ENCODE data around the gene PEAR1. TPM values are rescaled to one million over a fixed set of nuclear protein-coding genes. Genes with fewer than 3 reads are reported as not detected.

Gene PEAR1
- total RNA-seq, 3 donors from 2014 or later: 2.3 to 7.2 (median 4.6) TPM

- Histone ChIP-seq H3K9me3 (no peaks in the 10 kb centered on the region), H3K36me3 (ENCODE audit: low read depth) (no peaks in the 10 kb centered on the region), H3K4me3 (no peak overlapping the region), H3K4me1 (ENCODE audit: low read depth) (no peaks in the 10 kb centered on the region)
- no peak for TF ChIP-seq CTCF (IDR thresholded peaks at IDR 0.05)
- intact Hi-C loops (cut with DNase I, micrococcal nuclease): no loop called here
- ATAC-seq (no peak), DNase-seq (peak in 1 of 3 donors; percentile 29)
Measured at GRCh38 chr1:156899956-156900718, 6.6 kb downstream of the PEAR1 start.

- DNase-seq: peak in 2 of 3 donors; percentile 8 to 26
- no peaks in the 10 kb centered on the region for H3K36me3 ChIP-seq (ENCODE audit: low read depth)
- no peak for TF ChIP-seq CTCF (IDR thresholded peaks at IDR 0.05)
- ATAC-seq: no peak
- H3K9me3 ChIP-seq: no peaks in the 10 kb centered on the region
- H3K4me3 ChIP-seq: no peak overlapping the region
- intact Hi-C loops (cut with DNase I, micrococcal nuclease): no loop called here
- H3K4me1 ChIP-seq (ENCODE audit: low read depth): no peaks in the 10 kb centered on the region
Measured at GRCh38 chr1:156900896-156901589, 7.5 kb downstream of the PEAR1 start.

- no peak for ATAC-seq
- intact Hi-C loops (cut with DNase I, micrococcal nuclease): no loop called here
- Histone ChIP-seq H3K4me3 (no peak overlapping the region), H3K4me1 (ENCODE audit: low read depth) (no peaks in the 10 kb centered on the region), H3K36me3 (ENCODE audit: low read depth) (no peaks in the 10 kb centered on the region), H3K9me3 (no peaks in the 10 kb centered on the region)
- no peak for TF ChIP-seq CTCF (IDR thresholded peaks at IDR 0.05)
- peak in 2 of 3 donors; percentile 13 to 15 for DNase-seq
Measured at GRCh38 chr1:156901590-156901900, 8.0 kb downstream of the PEAR1 start.

- ATAC-seq (no peak), DNase-seq (peak in 2 of 3 donors; percentile 11 to 25)
- H3K4me1 ChIP-seq (ENCODE audit: low read depth): no peaks in the 10 kb centered on the region
- no peak overlapping the region for H3K4me3 ChIP-seq
- no peaks in the 10 kb centered on the region for H3K9me3 ChIP-seq
- no peaks in the 10 kb centered on the region for H3K36me3 ChIP-seq (ENCODE audit: low read depth)
- no peak for TF ChIP-seq CTCF (IDR thresholded peaks at IDR 0.05)
- intact Hi-C loops (cut with DNase I, micrococcal nuclease): no loop called here
Measured at GRCh38 chr1:156901966-156902915, 8.7 kb downstream of the PEAR1 start.

- intact Hi-C loops (cut with DNase I, micrococcal nuclease): no loop called here
- Histone ChIP-seq H3K4me1 (ENCODE audit: low read depth) (peaks cover 9% of the 10 kb centered on the region), H3K9me3 (no peaks in the 10 kb centered on the region), H3K4me3 (no peak overlapping the region), H3K36me3 (ENCODE audit: low read depth) (no peaks in the 10 kb centered on the region)
- TF ChIP-seq CTCF (IDR thresholded peaks at IDR 0.05): no peak
- ATAC-seq: no peak
- peak in 2 of 3 donors; percentile 8 to 17 for DNase-seq
Measured at GRCh38 chr1:156903328-156904091, 10.0 kb downstream of the PEAR1 start.

All from mucosa of descending colon (tissue), 3 donors.